Activated CD4-positive, alpha-beta T cell treated with anti-CD3 and anti-CD28 coated beads, Interleukin-2, amount 50 U/mL, for 24 hours (primary cell): Measurements from ENCODE around the gene PIH1D1.

Experiments used
- DNase-seq, 2 donors: peaks; one replicate each; pipeline ENCODE4 v3.0.0-alpha.2; 2020; ENCODE audit warnings: low read depth in 1 of 2, low spot score in 1 of 2

Gene PIH1D1

DNA sequence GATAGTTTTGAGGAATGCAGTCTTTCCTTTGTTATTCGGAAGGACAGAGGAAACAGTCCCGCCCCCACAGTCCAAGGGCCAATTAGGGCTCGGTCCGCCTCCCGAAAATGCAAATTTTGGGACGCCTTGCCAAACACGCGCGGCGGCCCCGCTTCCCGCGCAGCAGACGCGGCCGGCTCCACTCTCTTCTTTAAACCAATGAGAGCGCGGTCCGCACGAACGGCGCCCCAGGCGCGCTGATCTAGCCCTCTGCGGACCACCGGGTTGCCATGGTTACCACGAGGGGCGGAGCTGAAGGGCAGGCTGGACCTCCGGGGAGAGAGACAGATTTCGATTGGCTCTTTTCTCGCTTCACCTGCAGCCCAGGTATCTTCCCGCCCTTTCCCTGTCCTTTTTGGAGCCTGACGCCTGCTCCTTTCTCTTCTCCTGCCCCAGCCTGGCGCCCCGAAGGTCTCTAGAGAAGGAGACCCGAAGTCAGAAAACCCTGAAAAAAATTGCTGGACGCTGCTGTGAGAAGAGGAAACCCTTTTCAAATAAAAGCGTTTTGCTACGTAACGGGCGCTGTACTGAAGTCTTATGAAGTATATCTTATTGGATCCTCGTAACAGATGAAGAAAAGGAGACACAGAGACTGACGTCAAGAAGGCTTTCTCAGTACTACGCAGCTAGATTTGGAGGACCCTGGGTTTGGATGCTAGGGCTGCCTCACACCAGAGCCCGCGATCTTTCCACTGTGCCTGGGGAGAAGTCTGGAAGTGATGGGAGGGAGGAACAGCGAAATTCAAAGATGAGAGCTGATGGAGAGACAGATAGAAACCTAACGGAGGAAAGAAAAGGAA, 30.4 kb downstream of the PIH1D1 start:
- no peak for DNase-seq

DNA sequence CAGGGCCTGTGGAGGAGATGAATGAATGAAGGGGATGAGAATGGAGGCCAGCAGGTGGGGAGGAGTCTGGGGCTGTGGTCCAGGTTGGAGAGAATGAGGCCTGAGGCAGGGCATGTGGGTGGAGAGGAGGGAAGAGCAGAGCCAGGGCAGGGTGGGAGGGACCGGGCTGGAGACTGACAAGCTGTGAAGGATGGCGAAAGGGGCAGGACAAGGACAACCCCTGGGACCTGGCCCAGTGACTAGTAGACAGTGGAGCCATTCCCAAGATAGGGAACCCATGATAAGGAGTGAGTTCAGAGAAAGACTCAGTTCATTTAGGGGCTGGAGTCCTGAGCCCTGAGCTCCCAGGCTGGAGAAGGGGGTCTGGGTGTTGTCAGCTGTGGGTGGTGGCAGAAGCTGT, 31.4 kb downstream of the PIH1D1 start:
- no peak for DNase-seq

DNA sequence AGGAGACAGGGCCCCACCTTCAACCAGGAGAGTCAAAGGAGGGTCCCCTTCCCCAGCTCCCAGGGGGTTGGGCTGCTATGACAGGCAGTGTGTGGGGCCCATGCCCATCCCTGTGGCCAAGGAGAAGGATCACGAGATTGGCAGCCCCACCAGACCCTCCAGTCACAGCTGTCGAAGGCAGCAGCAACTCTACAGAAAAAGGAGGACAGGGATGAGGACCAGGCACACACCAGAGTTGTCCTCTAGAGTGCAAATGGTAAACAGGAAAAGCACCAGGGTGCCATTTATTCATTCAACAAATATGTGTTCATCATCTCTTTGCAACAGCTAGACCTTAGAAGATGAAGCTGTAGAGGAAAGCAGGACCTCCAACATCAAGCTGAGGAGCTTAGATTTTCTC, 32.4 kb downstream of the PIH1D1 start:
- no peak for DNase-seq

DNA sequence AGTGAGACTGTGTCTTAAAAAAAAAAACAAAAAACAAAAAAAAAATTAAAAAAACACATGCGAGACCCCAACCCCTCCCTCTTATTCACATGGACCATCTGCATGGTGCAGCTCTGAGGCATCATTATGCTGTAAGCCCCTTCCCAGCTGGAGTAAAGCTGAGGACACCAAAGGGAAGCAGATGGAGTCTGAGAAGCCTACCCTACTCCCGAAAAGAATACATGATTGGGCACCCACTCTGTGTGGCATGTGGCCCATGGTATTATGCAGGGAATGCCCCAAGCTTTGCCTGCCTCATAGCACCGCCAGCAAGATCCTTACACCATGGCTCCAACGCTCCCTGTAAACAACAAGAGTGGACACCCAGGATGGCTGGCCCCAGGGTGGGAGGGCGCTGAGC, 33.1 kb downstream of the PIH1D1 start:
- no peak for DNase-seq

DNA sequence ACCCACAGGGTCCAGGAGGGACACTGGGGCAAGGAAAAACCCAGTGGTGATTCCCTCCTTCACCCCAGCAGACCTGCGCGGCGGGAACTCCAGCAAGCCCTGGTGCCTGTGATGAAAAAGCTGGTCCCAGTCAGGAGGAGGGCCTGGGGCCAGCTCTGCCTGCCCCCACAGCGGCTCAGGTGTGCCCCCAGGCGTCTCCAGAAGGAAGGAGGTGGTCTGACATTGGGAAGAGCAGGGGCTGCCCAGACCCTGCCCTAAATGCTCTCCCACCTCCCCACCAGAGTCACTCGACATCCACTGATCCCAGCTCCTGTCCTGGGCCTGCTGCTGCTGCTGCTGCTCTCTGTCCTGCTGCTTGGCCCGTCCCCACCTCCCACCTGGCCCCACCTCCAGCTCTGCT, 34.5 kb downstream of the PIH1D1 start:
- no peak for DNase-seq

DNA sequence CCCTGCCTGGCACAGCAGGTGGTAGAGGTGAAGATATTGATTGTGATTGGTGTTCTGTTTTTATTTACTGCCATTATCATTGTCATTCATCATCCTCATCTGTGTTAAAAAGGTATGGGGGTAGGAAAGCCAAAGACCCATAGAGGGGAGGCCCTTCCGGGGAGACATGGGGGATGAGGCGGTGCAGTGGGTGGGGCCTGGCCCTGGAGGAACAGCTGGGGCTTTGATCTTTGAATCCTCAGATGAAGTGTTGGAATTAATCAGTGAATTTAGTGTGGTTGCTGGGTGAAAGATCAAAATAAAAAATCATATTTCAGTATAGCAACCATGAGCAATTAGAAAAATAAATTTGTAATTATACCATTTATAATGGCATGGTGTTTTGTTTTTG, 35.8 kb downstream of the PIH1D1 start:
- DNase-seq, result no peak

DNA sequence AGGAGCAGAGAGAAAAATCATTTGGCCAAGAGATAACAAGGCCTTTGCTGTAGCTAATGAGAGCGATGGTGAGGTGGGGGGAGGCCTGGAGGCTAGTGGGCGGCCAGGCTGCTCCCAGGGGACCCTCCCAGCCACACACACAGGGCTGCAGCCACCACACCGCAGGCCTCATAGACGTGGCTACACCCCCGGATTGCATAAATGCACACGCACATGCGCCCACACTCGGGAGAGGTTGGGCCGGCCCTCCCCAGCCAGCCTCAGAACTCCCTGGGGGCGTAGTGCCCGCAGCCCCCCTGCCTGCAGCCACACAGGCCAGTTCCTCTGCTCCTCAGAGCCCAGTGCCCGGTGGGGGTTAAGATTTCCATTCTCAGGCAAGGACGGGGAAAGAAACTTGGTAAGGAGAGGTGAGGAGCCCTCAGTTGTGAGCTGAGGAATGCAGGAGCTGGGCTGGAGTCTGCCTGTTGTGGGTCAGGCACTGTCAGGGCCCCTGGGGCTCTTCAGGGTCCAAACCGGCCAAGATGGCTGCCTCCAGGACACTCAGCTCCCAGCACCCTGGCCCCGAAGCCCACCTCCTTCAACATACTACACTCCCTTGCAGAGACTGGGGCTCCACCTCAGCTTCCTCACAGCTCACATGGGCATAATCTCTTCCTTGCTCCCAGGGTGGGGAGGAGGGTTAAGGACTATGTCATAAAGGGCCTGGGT, 36.4 kb downstream of the PIH1D1 start:
- DNase-seq, result no peak

DNA sequence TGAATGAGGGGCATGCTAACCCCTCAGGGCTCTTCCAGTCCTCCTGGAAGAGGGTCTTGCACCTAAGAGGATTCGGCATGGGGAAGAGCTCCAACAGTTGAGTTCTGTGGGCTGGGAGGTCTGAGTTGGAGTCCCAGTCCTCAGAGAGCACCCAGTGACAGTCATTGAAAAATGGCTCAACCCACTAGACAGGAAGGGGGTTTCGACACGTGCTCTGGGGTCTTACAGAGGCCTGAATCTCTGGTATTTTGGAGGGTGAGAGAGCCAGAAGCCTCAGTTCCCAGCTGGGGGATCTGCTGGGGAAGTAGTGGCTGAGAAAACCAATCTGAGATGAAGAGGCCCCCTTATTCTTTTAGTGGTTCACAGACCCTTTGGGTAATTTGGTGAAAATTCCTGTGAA, 37.4 kb downstream of the PIH1D1 start:
- DNase-seq, result no peak

DNA sequence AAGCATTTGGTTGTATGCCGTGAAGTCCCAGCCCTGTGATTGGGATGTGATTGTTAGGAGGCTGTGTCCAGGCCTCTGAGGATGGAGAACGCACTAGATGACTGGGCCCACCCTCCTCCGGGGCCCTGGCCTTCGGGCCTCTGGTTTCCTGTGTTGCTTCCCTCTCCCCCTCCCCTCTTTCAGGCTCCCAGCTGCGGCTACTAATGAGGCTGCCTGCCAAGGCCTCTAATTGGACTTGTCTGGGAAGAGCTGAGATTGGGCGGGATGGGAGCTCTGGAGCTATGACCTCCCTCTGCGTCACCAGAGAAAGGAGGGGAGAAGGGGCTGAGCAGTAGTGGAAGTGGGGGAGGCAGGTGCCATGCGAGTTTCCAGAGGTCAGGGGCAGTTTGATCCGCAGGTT, 38.3 kb downstream of the PIH1D1 start:
- no peak for DNase-seq

DNA sequence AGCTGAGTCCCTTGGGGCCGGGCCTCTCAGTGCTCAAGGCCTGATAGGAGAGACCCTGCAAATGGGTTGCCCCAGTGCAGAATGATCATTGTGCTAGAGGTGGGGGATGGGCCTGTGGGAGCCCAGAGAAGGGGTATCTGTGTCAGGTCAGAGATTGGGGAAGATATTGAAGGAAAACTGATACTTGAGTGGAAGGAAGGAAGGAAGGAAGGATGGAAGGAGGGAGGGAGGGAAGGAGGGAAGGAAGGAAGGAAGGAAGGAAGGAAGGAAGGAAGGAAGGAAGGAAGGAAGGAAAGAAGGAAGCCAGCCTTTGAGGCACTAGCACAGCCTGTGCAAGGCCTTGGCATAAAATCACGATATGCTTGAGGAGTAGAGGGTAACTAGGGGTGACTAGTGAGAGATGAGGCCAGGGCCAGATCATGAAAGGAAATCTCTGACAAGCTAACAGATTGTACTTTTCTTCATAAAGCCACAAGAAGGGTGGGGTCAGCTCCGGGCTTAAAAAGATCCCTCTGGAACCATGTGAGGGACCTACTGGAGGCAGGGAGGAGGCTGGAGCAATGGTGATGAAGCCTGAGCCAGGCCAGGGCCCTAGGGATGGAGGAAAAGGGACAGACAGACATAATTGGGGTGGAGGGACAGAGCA, 39.8 kb downstream of the PIH1D1 start:
- DNase-seq, result no peak

DNA sequence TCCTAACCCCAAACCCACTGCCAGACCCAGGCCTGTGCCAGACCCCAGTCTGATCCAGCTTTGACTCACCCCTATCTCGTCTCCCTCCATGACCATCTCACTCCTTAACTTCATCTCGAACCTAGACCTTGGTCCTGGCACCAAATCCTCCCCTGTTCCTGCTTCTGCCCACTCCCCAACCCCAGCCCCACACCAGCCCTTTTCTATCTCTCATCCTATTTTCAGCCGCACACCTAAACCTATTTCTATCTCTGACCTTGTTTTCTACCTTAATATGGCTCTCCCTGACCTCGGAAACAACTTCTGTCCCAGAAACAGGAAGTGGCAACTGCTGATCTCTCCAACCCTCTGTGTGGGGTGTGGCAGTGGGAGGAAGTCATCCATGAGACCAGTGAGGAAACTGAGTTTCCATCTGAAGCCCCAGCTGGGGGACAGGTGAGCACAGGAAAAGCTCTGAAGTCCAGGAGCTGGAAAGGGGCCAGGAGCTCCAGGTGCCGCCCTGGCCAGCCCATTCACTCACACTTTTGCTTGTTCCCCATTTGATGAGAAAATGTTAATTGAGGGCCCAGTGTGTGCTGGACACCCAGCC, 42.1 kb downstream of the PIH1D1 start:
- no peak for DNase-seq

DNA sequence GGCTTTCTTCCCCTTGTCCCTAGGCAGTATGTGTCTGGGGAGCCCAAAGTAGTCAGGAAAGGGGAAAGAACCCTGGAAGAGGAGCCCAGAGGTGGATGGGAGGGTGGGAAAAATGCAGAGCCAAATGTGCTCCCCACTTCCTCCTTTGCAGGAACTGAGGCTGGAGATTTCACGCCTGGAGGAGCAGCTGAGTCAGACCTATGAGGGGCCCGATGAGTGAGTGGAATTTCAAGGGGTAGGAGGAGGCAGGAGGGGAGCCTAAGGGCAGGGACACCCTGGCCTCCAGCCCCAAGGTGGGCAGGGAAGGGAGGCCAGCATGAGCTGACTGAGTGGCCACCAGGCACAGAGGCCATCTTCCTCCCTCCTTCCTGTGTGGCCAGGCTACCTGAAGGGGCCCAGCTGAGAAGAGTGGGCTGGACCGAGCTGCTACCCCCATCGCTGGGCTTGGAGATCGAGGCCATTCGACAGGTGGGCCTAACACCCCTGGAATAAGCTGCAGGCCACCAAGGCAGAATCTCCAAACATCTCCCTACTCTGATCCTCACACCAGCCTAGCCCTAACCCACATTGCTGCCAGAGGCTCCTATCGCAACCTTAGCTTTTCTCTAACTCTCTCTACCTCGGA, 42.7 kb downstream of the PIH1D1 start:
- no peak for DNase-seq

DNA sequence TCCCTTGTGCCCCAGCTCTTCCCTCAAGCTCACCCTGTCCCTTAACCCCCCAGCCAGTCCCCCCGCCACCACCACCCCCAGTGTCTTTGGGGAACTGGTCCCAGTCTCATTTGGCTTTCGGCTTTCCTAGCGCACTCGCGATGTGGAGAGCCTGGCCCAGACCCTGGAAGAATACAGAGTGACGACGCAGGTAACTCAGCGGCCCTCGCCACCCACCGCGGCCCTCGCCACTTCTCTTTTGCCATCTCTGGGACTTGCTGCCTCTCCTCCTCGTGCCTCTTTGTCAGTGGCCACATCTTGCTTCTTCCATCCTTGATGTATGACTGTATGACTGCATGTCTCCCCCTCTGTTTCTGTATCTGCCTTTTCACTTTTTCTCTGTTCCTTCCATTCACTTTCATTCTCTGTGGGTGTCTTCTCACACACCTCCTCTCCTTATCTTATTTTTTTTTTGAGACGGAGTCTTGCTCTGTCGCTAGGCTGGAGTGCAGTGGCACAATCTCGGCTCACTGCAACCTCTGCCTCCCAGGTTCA, 44.1 kb downstream of the PIH1D1 start:
- no peak for DNase-seq

DNA sequence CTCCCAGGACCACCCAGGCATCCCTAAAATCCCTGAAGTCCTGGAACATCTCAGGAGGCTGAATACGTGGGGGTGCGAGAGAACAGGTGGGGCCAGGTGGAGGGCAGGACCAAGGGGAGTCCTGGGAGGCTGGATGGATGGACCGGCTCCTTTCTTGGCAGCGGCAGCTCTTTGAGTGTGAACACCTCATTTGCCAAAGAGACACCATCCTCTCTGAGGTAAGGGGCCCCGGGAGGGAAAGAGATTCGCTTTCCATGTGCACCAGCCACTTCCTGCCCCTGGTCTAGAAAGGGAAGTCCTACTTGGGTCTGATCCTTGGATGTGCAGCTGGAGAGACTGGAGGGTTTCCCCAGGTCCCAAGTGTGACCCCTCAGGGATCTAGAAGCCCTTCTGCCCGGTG, 44.5 kb downstream of the PIH1D1 start:
- no peak for DNase-seq

DNA sequence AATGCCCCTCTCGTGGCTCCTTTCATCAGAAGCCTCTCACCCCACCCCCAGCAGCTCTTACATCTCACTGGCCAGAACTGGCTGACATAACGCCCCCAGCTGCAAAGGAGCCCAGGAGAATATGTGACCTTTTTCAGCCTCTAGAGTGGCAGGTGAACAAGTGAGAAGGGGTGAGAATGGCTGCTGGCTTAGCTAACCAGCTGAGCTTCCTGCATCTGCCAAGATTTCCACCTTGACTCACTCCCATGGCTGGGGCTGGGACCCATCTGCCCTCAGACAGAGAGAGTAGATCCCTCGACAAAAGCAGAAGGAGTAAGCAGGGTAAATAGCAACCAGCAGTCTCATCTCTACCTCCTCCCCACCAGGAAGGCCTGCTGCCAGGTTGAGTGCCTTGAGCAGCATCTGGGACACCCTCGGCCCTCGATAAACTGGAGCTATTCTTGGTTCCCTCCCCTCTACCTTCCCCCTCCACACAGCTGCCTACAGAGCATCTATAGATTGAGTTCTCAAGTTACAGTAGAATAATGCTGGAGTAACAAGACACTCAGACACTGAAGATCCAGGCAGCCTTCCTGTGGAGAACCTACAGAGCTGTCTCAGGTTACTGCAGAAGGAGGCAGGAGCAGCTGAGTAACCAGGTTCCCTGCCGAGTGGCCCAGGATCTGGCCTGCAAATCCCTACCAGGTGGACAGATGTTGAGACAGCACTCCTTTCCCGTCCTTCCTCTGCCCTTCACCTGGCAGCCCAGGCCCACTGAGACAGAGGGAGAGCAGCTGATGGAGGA, 48.0 kb downstream of the PIH1D1 start:
- DNase-seq, result no peak

DNA sequence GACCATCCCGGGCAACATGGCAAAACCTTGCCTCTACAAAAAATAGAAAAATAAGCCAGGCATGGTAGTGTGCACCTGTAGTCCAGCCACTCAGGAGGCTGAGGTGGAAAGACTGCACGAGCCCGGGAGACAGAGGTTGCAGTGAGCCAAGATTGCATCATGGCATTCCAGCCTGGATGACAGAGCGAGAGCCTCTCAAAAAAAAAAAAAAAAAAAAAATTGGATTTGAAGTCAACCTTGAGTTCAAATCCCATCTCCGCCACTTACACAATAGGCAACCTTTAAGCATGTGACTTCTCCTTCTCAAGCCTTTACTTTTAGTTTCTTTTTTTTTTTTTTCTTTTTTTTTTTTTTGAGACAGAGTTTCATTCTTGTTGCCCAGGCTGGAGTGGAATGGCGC, 51.6 kb downstream of the PIH1D1 start:
- DNase-seq, result no peak

DNA sequence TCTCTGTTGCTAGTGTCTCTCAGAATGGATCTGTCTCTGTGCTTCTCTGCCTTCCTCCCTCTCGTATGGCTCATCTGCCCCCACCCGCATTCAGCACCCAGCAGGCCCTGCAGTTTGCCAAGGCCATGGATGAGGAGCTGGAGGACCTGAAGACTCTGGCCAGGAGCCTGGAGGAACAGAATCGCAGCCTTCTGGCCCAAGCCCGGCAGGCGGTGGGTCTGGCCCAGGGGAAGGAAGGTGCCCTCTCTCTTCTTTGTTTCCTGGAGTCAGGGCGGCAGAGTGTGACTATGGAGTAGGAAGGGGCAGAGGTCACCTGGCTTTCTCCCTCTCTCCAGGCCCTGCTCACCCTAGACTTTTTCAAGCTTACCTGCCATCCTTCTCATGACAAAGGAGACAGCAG, 52.7 kb downstream of the PIH1D1 start:
- DNase-seq, result no peak

DNA sequence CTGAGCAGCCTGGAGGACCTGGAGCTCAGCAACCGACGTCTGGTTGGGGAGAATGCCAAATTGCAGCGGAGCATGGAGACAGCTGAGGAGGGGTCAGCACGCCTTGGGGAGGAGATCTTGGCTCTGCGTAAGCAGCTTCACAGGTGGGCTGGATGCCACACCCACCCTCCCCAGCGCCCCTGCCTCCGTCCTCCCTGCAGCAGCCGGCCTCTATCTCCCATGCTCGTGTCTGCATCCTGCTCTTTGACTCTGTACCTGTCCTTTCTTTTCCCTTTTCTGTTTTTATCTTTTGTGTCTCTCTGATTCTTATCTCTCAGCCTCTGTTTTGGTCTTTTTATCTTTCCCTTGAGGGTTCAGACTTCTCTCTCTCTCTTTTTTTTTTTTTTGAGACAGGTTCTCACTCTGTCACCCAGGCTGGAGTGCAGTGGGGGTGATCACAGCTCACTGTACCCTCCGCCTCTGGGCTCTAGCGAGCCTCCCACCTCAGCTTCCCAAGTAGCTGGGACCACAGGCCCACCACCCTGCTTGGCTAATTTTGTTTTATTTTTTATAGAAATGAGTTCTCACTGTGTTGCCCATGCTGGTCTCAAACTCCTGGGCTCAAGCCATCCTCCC, 53.5 kb downstream of the PIH1D1 start:
- DNase-seq, result no peak

DNA sequence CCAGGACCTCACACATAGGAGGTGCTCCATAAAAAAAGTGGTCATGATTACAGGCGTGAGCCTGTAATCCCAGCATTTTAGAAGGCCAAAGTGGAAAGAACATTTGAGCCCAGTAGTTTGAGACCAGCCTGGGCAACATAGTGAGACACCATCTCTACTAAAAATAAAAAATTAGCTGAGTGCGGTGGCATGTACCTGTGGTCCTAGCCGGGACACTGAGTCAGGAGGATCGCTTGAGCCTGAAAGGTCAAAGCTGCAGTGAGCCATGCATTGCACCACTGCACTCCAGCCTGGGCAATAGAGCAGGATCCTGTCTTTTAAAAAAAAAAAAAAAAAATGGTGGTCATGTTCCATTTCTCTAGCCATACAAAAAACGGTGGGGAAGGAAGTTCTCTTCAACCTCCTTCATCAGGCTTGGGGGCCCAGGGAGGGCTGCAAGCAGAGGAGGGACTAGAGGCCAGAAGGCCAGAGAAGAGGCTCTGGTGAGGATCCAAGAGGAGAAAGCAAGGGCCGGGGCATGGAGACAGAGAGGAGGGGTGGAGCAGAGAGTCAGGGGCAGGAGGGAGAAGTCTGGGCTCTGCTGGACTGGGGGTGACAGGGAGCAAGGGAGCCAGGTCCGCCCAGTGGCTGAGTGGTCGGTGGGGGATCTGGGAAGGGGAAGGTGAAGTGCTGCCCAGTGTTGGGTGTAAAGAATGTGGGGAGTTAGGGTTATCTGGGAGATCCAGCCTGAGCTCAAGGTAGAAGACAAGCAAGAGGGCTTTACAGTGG, 54.7 kb downstream of the PIH1D1 start:
- no peak for DNase-seq
